Measurements from ENCODE around the gene AIFM2.

DNA sequence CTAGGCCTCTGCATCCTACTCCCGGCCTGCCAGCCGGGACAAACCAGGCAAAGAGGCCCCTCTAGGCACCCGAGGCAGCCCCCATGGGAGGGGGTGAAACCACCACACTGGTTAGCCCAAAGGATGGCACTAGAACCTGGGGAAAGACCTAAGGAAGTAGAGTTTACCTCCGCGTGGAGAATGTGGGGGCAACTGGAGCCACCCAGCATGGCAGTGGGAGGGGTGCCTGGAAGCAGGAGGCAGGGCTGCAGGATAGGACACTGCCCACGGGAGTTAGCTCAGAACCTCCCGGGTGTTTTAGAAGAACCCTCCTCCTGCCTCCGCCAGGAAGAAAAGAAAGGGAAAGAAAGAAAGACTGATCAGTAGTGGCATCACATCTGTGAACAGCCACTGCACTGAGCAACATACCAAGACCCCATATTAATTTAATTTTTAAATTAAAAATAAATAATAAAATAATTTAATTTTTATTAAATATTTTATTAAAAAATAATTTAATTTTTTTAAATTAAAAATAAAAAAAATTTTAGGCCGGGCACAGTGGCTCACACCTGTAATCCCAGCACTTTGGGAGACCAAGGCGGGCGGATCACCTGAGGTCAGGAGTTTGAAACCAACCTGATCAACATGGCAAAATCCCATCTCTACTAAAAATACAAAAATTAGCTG lies 11.2 kb downstream of the AIFM2 start:
- TF ChIP-seq, protein P1, sequence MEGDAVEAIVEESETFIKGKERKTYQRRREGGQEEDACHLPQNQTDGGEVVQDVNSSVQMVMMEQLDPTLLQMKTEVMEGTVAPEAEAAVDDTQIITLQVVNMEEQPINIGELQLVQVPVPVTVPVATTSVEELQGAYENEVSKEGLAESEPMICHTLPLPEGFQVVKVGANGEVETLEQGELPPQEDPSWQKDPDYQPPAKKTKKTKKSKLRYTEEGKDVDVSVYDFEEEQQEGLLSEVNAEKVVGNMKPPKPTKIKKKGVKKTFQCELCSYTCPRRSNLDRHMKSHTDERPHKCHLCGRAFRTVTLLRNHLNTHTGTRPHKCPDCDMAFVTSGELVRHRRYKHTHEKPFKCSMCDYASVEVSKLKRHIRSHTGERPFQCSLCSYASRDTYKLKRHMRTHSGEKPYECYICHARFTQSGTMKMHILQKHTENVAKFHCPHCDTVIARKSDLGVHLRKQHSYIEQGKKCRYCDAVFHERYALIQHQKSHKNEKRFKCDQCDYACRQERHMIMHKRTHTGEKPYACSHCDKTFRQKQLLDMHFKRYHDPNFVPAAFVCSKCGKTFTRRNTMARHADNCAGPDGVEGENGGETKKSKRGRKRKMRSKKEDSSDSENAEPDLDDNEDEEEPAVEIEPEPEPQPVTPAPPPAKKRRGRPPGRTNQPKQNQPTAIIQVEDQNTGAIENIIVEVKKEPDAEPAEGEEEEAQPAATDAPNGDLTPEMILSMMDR (IDR thresholded peaks at IDR 0.05): no peak
- TF ChIP-seq POLR2A (IDR thresholded peaks at IDR 0.05): no peak
